ENCODE data around the gene KCP. TPM values are rescaled to one million over a fixed set of nuclear protein-coding genes. Genes with fewer than 3 reads are reported as not detected.

The KCP gene
- total RNA-seq, 3 donors from 2014 or later: 0.33 to 2.2 (median 0.88) TPM

DNA sequence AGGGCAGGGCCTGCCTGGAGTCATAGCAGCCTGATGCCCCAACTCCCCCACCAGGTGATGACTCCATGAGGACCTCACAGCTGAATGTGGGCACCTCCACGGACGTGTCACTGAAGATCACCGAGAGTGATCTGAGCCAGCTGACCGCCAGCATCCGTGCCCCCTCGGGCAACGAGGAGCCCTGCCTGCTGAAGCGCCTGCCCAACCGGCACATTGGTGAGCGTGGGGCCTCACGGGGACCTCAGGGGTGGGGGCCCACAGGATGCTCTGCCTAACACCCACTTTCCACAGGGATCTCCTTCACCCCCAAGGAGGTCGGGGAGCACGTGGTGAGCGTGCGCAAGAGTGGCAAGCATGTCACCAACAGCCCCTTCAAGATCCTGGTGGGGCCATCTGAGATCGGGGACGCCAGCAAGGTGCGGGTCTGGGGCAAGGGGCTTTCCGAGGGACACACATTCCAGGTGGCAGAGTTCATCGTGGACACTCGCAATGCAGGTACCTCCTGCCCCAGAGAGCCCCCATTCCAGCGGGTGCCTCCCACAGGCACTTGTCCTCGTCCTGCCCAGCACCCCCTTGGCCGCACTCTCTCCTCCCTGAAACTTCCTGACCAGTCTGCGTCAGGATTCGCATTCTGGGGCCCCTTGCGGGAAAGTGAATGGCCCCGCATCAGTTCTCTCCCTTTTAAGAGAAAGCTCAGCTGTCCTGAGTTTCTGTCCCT, 57.8 kb downstream of the KCP start:
- Histone ChIP-seq H3K27me3 (no peaks in the 10 kb centered on the region), H3K4me1 (no peaks in the 10 kb centered on the region), H3K9me3 (no peaks in the 10 kb centered on the region), H3K4me3 (no peak overlapping the region), H3K36me3 (no peaks in the 10 kb centered on the region), H3K27ac (no peak overlapping the region)
- TF ChIP-seq, protein P1, sequence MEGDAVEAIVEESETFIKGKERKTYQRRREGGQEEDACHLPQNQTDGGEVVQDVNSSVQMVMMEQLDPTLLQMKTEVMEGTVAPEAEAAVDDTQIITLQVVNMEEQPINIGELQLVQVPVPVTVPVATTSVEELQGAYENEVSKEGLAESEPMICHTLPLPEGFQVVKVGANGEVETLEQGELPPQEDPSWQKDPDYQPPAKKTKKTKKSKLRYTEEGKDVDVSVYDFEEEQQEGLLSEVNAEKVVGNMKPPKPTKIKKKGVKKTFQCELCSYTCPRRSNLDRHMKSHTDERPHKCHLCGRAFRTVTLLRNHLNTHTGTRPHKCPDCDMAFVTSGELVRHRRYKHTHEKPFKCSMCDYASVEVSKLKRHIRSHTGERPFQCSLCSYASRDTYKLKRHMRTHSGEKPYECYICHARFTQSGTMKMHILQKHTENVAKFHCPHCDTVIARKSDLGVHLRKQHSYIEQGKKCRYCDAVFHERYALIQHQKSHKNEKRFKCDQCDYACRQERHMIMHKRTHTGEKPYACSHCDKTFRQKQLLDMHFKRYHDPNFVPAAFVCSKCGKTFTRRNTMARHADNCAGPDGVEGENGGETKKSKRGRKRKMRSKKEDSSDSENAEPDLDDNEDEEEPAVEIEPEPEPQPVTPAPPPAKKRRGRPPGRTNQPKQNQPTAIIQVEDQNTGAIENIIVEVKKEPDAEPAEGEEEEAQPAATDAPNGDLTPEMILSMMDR (IDR thresholded peaks at IDR 0.05): no peak
- TF ChIP-seq POLR2AphosphoS5 (IDR thresholded peaks at IDR 0.05) (no peak), POLR2A (IDR thresholded peaks at IDR 0.05) (no peak)
- intact Hi-C loops (cut with DNase I; ENCODE audit: low total_unique reads): no loop called here
- no peak for DNase-seq (ENCODE audit: low spot score in 2 of 2)

DNA sequence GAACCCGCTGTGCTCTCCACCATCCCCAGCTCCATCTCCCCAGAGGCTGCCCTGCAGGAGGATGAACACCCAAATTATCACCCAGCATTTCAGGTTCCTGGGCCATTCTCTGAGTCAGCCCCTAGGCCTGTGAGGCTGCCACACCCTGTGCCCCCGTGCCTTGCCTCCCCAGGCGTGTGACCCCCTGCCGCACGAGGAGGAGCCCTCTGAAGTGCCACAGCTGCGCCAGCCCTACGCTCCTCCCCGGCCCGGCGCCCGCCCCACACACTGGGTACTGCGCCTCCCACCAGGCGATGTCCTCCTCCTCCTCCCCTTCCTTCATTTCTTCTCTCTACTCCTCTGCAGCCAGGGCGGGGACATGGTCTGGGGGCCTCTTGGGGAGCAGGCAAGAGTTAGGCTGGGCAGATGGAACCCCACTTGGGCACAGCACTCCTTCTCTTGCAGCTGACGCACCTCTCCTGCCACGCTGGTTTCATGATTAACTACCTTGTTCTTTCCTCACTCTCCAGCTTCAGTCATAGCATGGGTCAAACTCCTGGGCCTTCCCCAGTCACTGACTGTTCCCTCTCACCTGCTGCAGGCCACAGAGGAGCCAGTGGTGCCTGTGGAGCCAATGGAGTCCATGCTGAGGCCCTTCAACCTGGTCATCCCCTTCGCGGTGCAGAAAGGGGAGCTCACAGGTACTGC, 60.6 kb downstream of the KCP start:
- Histone ChIP-seq H3K27me3 (no peaks in the 10 kb centered on the region), H3K36me3 (no peaks in the 10 kb centered on the region), H3K4me1 (no peaks in the 10 kb centered on the region), H3K9me3 (no peaks in the 10 kb centered on the region), H3K27ac (no peak overlapping the region), H3K4me3 (no peak overlapping the region)
- no peak for DNase-seq (ENCODE audit: low spot score in 2 of 2)
- TF ChIP-seq, protein P1 (IDR thresholded peaks at IDR 0.05): no peak
- no peak for TF ChIP-seq POLR2A (IDR thresholded peaks at IDR 0.05)
- TF ChIP-seq POLR2AphosphoS5 (IDR thresholded peaks at IDR 0.05): no peak
- intact Hi-C loops (cut with DNase I; ENCODE audit: low total_unique reads): no loop called here

DNA sequence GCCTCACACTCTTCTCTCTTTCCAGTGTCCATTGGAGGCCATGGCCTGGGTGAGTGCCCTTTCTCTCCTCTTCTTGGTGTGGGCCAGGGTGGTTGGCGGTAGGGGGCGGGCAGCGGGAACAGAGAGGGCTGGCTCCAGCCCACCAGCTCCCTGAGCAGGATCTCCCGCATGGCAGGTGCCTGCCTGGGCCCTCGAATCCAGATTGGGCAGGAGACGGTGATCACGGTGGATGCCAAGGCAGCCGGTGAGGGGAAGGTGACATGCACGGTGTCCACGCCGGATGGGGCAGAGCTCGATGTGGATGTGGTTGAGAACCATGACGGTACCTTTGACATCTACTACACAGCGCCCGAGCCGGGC, 61.4 kb downstream of the KCP start:
- TF ChIP-seq POLR2A (IDR thresholded peaks at IDR 0.05) (no peak), POLR2AphosphoS5 (IDR thresholded peaks at IDR 0.05) (no peak)
- TF ChIP-seq, protein P1 (IDR thresholded peaks at IDR 0.05): no peak
- Histone ChIP-seq H3K4me3 (no peak overlapping the region), H3K9me3 (no peaks in the 10 kb centered on the region), H3K36me3 (no peaks in the 10 kb centered on the region), H3K4me1 (no peaks in the 10 kb centered on the region), H3K27ac (no peak overlapping the region), H3K27me3 (no peaks in the 10 kb centered on the region)
- intact Hi-C loops (cut with DNase I; ENCODE audit: low total_unique reads): no loop called here
- DNase-seq (ENCODE audit: low spot score in 2 of 2): no peak

DNA sequence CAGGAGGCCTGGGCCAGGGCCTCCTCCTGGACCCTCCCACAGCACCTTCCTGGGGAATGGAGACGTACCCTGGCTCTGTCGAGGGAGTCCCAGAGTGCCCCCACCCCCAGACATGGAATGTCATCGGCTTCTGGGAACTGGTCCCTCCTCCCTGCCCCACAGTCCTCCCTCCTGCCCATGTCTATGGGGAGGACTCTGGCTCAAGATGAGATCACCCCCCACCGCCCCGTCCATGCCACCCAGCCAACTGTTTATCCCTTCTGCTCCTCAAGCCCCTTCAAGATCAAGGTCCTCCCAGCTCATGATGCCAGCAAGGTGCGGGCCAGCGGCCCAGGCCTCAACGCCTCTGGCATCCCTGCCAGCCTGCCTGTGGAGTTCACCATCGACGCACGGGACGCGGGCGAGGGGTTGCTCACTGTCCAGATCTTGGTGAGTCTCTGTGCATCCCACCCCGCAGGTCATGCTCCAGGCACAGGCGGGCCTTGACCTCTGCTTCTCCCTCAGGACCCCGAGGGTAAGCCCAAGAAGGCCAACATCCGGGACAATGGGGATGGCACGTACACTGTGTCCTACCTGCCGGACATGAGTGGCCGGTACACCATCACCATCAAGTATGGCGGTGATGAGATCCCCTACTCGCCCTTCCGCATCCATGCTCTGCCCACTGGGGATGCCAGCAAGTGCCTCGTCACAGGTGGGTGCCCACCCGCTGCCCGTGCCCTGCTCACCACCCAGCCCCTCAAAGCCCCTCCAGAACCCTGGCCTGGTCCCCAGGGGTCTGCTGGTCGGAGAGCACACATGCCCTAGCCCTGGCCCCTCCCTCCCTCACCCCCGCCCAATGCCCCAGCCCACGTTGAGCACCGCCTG, 62.0 kb downstream of the KCP start:
- no peak for DNase-seq (ENCODE audit: low spot score in 2 of 2)
- Histone ChIP-seq H3K27me3 (no peaks in the 10 kb centered on the region), H3K36me3 (no peaks in the 10 kb centered on the region), H3K4me1 (no peaks in the 10 kb centered on the region), H3K27ac (no peak overlapping the region), H3K4me3 (no peak overlapping the region), H3K9me3 (no peaks in the 10 kb centered on the region)
- intact Hi-C loops (cut with DNase I; ENCODE audit: low total_unique reads): no loop called here
- TF ChIP-seq, protein P1 (IDR thresholded peaks at IDR 0.05): no peak
- TF ChIP-seq POLR2A (IDR thresholded peaks at IDR 0.05): no peak
- no peak for TF ChIP-seq POLR2AphosphoS5 (IDR thresholded peaks at IDR 0.05)

Measured in breast epithelium (tissue), 4 donors.